Upper lobe of left lung (tissue), 6 donors: ENCODE results near the gene GNB3. TPM values are rescaled to one million over a fixed set of nuclear protein-coding genes. Genes with fewer than 3 reads are reported as not detected.
A peak's percentile ranks its signal among the peaks of the same experiment; 100 is the strongest.
"Not testable (repeated sequence)": the region's sequence is repeated elsewhere in the genome, so short reads cannot be mapped to it uniquely, and the experiment has no call there.

Experiments used
- ATAC-seq, 2 donors: fragments of 200-7000 bp; cut with Tn5 transposase; one replicate each; pipeline ENCODE4 v1.9.1; 2022; ENCODE audit warnings: mild to moderate bottlenecking in 2 of 2, moderate library complexity in 2 of 2; ENCODE audit not compliant: low FRiP score in 2 of 2
- DNase-seq, 2 donors: peaks; one replicate each; pipeline ENCODE4 v3.0.0-alpha.2; 2019 to 2020
- H3K27ac ChIP-seq, 4 donors: fragments of 200-600 bp; sonication (generic); one replicate each; pipeline ENCODE4 v1.5.1; 2016 to 2019
- H3K27me3 ChIP-seq, 4 donors: fragments of 200-600 bp; sonication (generic); one replicate each; pipeline ENCODE4 v1.5.1; 2017 to 2019
- H3K36me3 ChIP-seq, 4 donors: fragments of 200-600 bp; sonication (generic); one replicate each; pipeline ENCODE4 v1.5.1; 2016 to 2019
- H3K4me1 ChIP-seq, 4 donors: fragments of 200-600 bp; sonication (generic); one replicate each; pipeline ENCODE4 v1.5.1; 2018 to 2019
- H3K4me3 ChIP-seq, 4 donors: fragments of 200-600 bp; sonication (generic); one replicate each; pipeline ENCODE4 v1.5.1; 2017 to 2019; ENCODE audit warnings: mild to moderate bottlenecking in 2 of 4, moderate library complexity in 1 of 4
- H3K9me3 ChIP-seq, 4 donors: fragments of 200-600 bp; sonication (generic); one replicate each; pipeline ENCODE4 v1.5.1; 2018 to 2019
- CTCF ChIP-seq, 6 experiments: fragments of 450-650 bp in 4 of 6; fragments of 200-600 bp in 2 of 6; sonication (generic) in 2 of 6; IDR thresholded peaks; one replicate each; pipeline ENCODE4 v1.5.1; 2016 to 2019; ENCODE audit warnings: antibody characterized with exemption in 6 of 6
- EP300 ChIP-seq, 4 donors: sonication (generic); formaldehyde crosslinking; IDR thresholded peaks; one replicate each; pipeline ENCODE4 v1.5.1; 2017; ENCODE audit warnings: antibody characterized with exemption in 4 of 4, control low read depth in 2 of 4
- POLR2A ChIP-seq, 4 donors: fragments of 450-650 bp; IDR thresholded peaks; one replicate each; pipeline ENCODE4 v1.5.1; 2016 to 2017; ENCODE audit warnings: antibody characterized with exemption in 4 of 4, mild to moderate bottlenecking in 2 of 4
- POLR2AphosphoS5 ChIP-seq, 2 donors: sonication (generic); formaldehyde crosslinking; IDR thresholded peaks; one replicate each; pipeline ENCODE4 v1.5.1; 2017; ENCODE audit warnings: antibody characterized with exemption in 2 of 2
- WGBS, 2 donors: methylation state at CpG; one replicate each; pipeline ENCODE4 v1.1.5; 2017 to 2018; 5-methylcytosine and 5-hydroxymethylcytosine counted together
- total RNA-seq, 6 donors: library from RNA; depleted of rRNA in 4 of 6; stranded (reverse); fragments of >200 nt in 4 of 6; gene quantifications; one replicate each; pipeline versions ENCODE4 v1.1.0 to v1.2.1, GENCODE V29; 2016 to 2021
- donor health status: DM: no; HTN: no; CAD: no; lungs with moderate emphysema.
- donor health status: DM: no; HTN: yes; CAD: no; lungs with severe emphysema.

GNB3 gene
- total RNA-seq, 6 donors from 2014 or later = 0.44 to 1.4 (median 0.86) TPM; not detected in 1

- ATAC-seq = peak; percentile 88 to 93
Measured at GRCh38 chr12:6867413-6868210, 26.9 kb downstream of the GNB3 start, which contains the start of gene TPI1. Gene TPI1 (plus strand): TSS chr12:6867531. CDS start chr12:6867567, 36 bp downstream.

DNA sequence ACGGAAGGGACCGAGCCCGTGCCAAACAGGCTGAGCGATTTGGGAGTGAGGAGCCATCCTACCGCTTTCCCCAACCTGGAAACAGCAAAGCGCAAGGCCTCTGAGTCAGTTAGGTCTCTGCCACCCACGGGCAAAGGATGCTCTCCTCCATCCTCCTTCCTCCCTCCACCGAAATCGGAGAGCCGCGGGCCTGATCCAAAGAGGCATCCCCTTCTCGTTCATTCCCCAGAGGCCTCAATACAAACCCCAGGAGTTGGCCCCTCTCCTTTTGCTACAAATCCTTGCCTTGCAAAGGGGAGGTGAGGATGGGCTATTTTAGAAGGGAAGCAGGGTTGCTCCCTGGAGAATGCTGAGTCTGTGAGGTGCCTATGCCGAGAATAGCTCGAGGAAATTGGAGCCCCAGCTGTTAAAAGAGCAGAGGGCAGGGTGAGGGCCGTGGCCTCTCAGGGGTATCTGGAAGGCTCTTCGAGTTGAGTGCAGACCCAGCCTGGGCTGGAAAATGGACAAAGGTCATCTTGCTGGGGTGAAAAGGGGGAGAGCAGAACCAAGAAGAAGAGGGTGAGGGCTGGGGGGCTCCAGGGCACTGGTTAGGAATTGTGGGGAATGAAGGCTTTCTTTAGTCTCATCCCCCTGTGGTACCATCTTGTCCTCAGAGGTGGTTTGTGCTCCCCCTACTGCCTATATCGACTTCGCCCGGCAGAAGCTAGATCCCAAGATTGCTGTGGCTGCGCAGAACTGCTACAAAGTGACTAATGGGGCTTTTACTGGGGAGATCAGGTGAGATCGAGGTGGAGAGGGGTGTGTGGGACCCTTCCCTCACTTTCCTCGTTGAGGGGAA, 27.7 kb downstream of the GNB3 start:
- Histone ChIP-seq H3K27me3 (no peaks in the 10 kb centered on the region), H3K27ac (peak overlapping the region; percentile 93 to 97 (median 96)), H3K4me3 (peak overlapping the region; percentile 70 to 100 (median 96)), H3K9me3 (no peaks in the 10 kb centered on the region), H3K4me1 (peaks cover 42 to 58% (median 46%) of the 10 kb centered on the region in 4 donors), H3K36me3 (peaks cover 4 to 50% (median 31%) of the 10 kb centered on the region in 4 donors)
- DNase-seq (no peak), ATAC-seq (peak in 1 of 2 donors; percentile 0)
- TF ChIP-seq EP300 (IDR thresholded peaks at IDR 0.05) = no peak
- TF ChIP-seq POLR2A (IDR thresholded peaks at IDR 0.05) = no peak
- no peak for TF ChIP-seq POLR2AphosphoS5 (IDR thresholded peaks at IDR 0.05)
- no peak for TF ChIP-seq CTCF (IDR thresholded peaks at IDR 0.05)
- 12 to 13% methylated on average over 21 to 22 of the region's 22 CpGs for WGBS, 2 donors

More at GRCh38 chr12:6867413-6868210, 26.9 kb downstream of the GNB3 start, which contains the start of gene TPI1:
- peak; percentile 96 to 99 (median 97) for TF ChIP-seq POLR2A (IDR thresholded peaks at IDR 0.05)
- TF ChIP-seq CTCF (IDR thresholded peaks at IDR 0.05) = peak in 2 of 6 experiments; percentile 13 to 22
- peak; percentile 98 to 100 for TF ChIP-seq POLR2AphosphoS5 (IDR thresholded peaks at IDR 0.05)
- peak in 1 of 4 donors; percentile 32 for TF ChIP-seq EP300 (IDR thresholded peaks at IDR 0.05)
- 0 to 1% methylated on average over 41 to 52 of the region's 86 CpGs for WGBS, 2 donors
- Histone ChIP-seq H3K9me3 (no peaks in the 10 kb centered on the region), H3K4me3 (peak within 1 kb of the TSS; percentile 70 to 100 (median 96)), H3K4me1 (peaks cover 42 to 56% (median 46%) of the 10 kb centered on the region in 4 donors), H3K36me3 (peaks cover 8 to 59% (median 37%) of the 10 kb centered on the region in 4 donors), H3K27me3 (no peaks in the 10 kb centered on the region), H3K27ac (peak within 1 kb of the TSS; percentile 93 to 97 (median 96))
- DNase-seq = peak; percentile 88 to 96

GRCh38 chr12:6869049-6870021, 28.6 kb downstream of the GNB3 start:
- WGBS, 2 donors = 36 to 48% methylated on average over 9 to 12 of the region's 12 CpGs
- TF ChIP-seq POLR2AphosphoS5 (IDR thresholded peaks at IDR 0.05) = no peak
- TF ChIP-seq CTCF (IDR thresholded peaks at IDR 0.05) = peak; percentile 82 to 93 (median 88)
- Histone ChIP-seq H3K27me3 (no peaks in the 10 kb centered on the region), H3K9me3 (no peaks in the 10 kb centered on the region), H3K4me3 (peak overlapping the region in 3 of 4 donors; percentile 93 to 100 (median 99)), H3K36me3 (peaks cover 3 to 41% (median 22%) of the 10 kb centered on the region in 4 donors), H3K4me1 (peaks cover 46 to 66% (median 52%) of the 10 kb centered on the region in 4 donors), H3K27ac (peak overlapping the region in 3 of 4 donors; percentile 95 to 97 (median 97))
- ATAC-seq (peak in 1 of 2 donors; percentile 23), DNase-seq (peak in 1 of 2 donors; percentile 80)

DNA sequence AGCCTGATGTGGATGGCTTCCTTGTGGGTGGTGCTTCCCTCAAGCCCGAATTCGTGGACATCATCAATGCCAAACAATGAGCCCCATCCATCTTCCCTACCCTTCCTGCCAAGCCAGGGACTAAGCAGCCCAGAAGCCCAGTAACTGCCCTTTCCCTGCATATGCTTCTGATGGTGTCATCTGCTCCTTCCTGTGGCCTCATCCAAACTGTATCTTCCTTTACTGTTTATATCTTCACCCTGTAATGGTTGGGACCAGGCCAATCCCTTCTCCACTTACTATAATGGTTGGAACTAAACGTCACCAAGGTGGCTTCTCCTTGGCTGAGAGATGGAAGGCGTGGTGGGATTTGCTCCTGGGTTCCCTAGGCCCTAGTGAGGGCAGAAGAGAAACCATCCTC, 29.6 kb downstream of the GNB3 start:
- H3K9me3 ChIP-seq, DNase-seq, ATAC-seq, H3K27me3 ChIP-seq, H3K4me3 ChIP-seq: not testable (repeated sequence)
- H3K36me3 ChIP-seq = peaks cover 3 to 32% (median 15%) of the 10 kb centered on the region in 4 donors
- WGBS, 2 donors = 54 to 73% methylated on average over 4 of the region's 4 CpGs
- H3K27ac ChIP-seq = peak overlapping the region in 1 of 4 donors; percentile 95
- peaks cover 49 to 71% (median 55%) of the 10 kb centered on the region in 4 donors for H3K4me1 ChIP-seq
